Thyroid gland (tissue), 4 donors: ENCODE results near the gene NFATC2IP. TPM values are rescaled to one million over a fixed set of nuclear protein-coding genes. Genes with fewer than 3 reads are reported as not detected.

ENCODE experiments used
- DNase-seq, 2 donors: peaks; one replicate each; pipeline ENCODE4 v3.0.0-alpha.2; 2019
- H3K27ac ChIP-seq, 3 donors: fragments of 200-600 bp; sonication (generic); 1 replicate in 2 of 3; 2 replicates in 1 of 3; pipeline ENCODE4 v1.5.1; 2016 to 2019; ENCODE audit warnings: mild to moderate bottlenecking in 1 of 3, moderate library complexity in 1 of 3
- H3K27me3 ChIP-seq: fragments of 200-600 bp; sonication (generic); one replicate; pipeline ENCODE4 v1.5.1; 2019
- H3K36me3 ChIP-seq, 2 donors: fragments of 200-600 bp; sonication (generic); one replicate each; pipeline ENCODE4 v1.5.1; 2016 to 2019
- H3K4me1 ChIP-seq, 2 donors: fragments of 200-600 bp; sonication (generic); one replicate each; pipeline ENCODE4 v1.5.1; 2017 to 2019
- H3K4me3 ChIP-seq, 3 donors: fragments of 200-600 bp; sonication (generic); replicated peaks in 1 of 3; 1 replicate in 2 of 3; 2 replicates in 1 of 3; pipeline ENCODE4 v1.5.1; 2016; ENCODE audit warnings: mild to moderate bottlenecking in 1 of 3
- H3K9me3 ChIP-seq: fragments of 200-600 bp; sonication (generic); one replicate; pipeline ENCODE4 v1.5.1; 2017
- CTCF ChIP-seq, 6 experiments: fragments of 200-600 bp in 3 of 6; fragments of 450-650 bp in 3 of 6; sonication (generic) in 3 of 6; IDR thresholded peaks; one replicate each; pipeline ENCODE4 v1.5.1; 2016 to 2019; ENCODE audit warnings: antibody characterized with exemption in 6 of 6, mild to moderate bottlenecking in 2 of 6, inconsistent platforms in 1 of 6, moderate library complexity in 1 of 6
- POLR2A ChIP-seq, 2 donors: fragments of 450-650 bp; IDR thresholded peaks; one replicate each; pipeline ENCODE4 v1.6.1; 2017; ENCODE audit warnings: antibody characterized with exemption in 2 of 2, mild to moderate bottlenecking in 2 of 2, moderate library complexity in 1 of 2
- WGBS, 2 donors: methylation state at CpG; one replicate each; pipeline ENCODE4 v1.1.5; 2017; 5-methylcytosine and 5-hydroxymethylcytosine counted together
- intact Hi-C: fragments of 100-400 bp; cut with DNase I; formaldehyde crosslinking; loops from one replicate; pipeline ENCODE4 v1.15.1; 2023
- total RNA-seq, 4 donors: library from RNA; depleted of rRNA; stranded (reverse); fragments of >200 nt; gene quantifications; one replicate each; pipeline ENCODE4 v1.2.3, GENCODE V29; 2016

Gene NFATC2IP
- total RNA-seq, 4 donors from 2014 or later, result 20.5 to 33.6 (median 28.2) TPM

- WGBS, 2 donors, result 71 to 83% methylated on average over 1 of the region's 1 CpG
Observed at GRCh38 chr16:28927815-28928214, 22.9 kb upstream of the NFATC2IP start.

DNA sequence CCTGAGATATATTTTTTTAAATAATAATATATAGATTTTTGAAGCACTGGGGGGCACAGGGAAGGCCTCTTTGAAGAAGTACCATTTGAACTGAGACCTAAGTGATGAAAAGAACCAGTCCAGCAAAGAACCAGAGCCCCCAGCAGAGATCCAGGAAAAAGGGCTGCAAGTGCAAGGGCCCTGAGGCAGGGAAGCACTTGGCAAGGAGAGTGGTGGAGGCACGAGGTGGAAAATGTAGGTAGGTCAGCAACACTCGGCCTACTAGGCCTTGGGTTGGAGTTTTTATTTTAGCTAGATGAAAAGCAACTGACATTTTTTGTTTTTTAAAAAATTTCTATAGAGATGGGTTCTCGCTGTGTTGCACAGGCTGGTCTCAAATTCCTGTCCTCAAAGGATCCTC is 20.5 kb upstream of the NFATC2IP start:
- no peak for DNase-seq
- H3K27ac ChIP-seq, result no peak overlapping the region
- intact Hi-C loops, result no loop called here
- no peaks in the 10 kb centered on the region for H3K27me3 ChIP-seq
- 86 to 91% methylated on average over 3 of the region's 3 CpGs for WGBS, 2 donors
- no peak for TF ChIP-seq POLR2A (IDR thresholded peaks at IDR 0.05)
- no peak for TF ChIP-seq CTCF (IDR thresholded peaks at IDR 0.05)
- H3K4me1 ChIP-seq, result no peaks in the 10 kb centered on the region
- H3K9me3 ChIP-seq, result no peaks in the 10 kb centered on the region
- no peaks in the 10 kb centered on the region for H3K36me3 ChIP-seq
- no peak overlapping the region for H3K4me3 ChIP-seq

More at GRCh38 chr16:28927815-28928214, 22.9 kb upstream of the NFATC2IP start:
- peaks cover 8 to 11% of the 10 kb centered on the region in 2 donors for H3K4me1 ChIP-seq
- no peak overlapping the region for H3K27ac ChIP-seq
- no peak for DNase-seq
- no peaks in the 10 kb centered on the region for H3K9me3 ChIP-seq
- TF ChIP-seq POLR2A (IDR thresholded peaks at IDR 0.05) (no peak), CTCF (IDR thresholded peaks at IDR 0.05) (no peak)
- no peak overlapping the region for H3K4me3 ChIP-seq
- intact Hi-C loops, result loop anchor here (5.0 kb wide), 1 partner anchor 51 kb away; the partner anchor contains the start of gene ATP2A1
- no peaks in the 10 kb centered on the region for H3K27me3 ChIP-seq
- H3K36me3 ChIP-seq, result no peaks in the 10 kb centered on the region

- intact Hi-C loops, result no loop called here
- Histone ChIP-seq H3K4me3 (no peak overlapping the region), H3K27me3 (no peaks in the 10 kb centered on the region), H3K4me1 (no peaks in the 10 kb centered on the region), H3K36me3 (no peaks in the 10 kb centered on the region), H3K27ac (no peak overlapping the region), H3K9me3 (no peaks in the 10 kb centered on the region)
- WGBS, 2 donors, result 80% methylated on average over 3 of the region's 3 CpGs
- no peak for DNase-seq
- TF ChIP-seq CTCF (IDR thresholded peaks at IDR 0.05) (no peak), POLR2A (IDR thresholded peaks at IDR 0.05) (no peak)
Observed at GRCh38 chr16:28930652-28931051, 20.1 kb upstream of the NFATC2IP start.

- no peak within 1 kb of the TSS for H3K4me3 ChIP-seq
- H3K27me3 ChIP-seq, result no peaks in the 10 kb centered on the region
- no peaks in the 10 kb centered on the region for H3K9me3 ChIP-seq
- no peak for DNase-seq
- WGBS, 2 donors, result 86% methylated on average over 7 to 10 of the region's 10 CpGs
- H3K36me3 ChIP-seq, result no peaks in the 10 kb centered on the region
- no peak within 1 kb of the TSS for H3K27ac ChIP-seq
- no peak for TF ChIP-seq CTCF (IDR thresholded peaks at IDR 0.05)
- TF ChIP-seq POLR2A (IDR thresholded peaks at IDR 0.05), result no peak
- intact Hi-C loops, result no loop called here
- H3K4me1 ChIP-seq, result no peaks in the 10 kb centered on the region
Observed at GRCh38 chr16:28931801-28932225, 18.9 kb upstream of the NFATC2IP start, which contains the start of gene CD19. Gene CD19, plus strand, starts transcription at chr16:28931971. Its CDS starts 30 bp downstream, at chr16:28932001.

DNA sequence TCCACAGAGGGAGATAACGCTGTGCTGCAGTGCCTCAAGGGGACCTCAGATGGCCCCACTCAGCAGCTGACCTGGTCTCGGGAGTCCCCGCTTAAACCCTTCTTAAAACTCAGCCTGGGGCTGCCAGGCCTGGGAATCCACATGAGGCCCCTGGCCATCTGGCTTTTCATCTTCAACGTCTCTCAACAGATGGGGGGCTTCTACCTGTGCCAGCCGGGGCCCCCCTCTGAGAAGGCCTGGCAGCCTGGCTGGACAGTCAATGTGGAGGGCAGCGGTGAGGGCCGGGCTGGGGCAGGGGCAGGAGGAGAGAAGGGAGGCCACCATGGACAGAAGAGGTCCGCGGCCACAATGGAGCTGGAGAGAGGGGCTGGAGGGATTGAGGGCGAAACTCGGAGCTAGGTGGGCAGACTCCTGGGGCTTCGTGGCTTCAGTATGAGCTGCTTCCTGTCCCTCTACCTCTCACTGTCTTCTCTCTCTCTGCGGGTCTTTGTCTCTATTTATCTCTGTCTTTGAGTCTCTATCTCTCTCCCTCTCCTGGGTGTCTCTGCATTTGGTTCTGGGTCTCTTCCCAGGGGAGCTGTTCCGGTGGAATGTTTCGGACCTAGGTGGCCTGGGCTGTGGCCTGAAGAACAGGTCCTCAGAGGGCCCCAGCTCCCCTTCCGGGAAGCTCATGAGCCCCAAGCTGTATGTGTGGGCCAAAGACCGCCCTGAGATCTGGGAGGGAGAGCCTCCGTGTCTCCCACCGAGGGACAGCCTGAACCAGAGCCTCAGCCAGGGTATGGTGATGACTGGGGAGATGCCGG is 18.2 kb upstream of the NFATC2IP start:
- no peaks in the 10 kb centered on the region for H3K27me3 ChIP-seq
- no peak overlapping the region for H3K4me3 ChIP-seq
- intact Hi-C loops, result no loop called here
- H3K36me3 ChIP-seq, result no peaks in the 10 kb centered on the region
- no peak for TF ChIP-seq POLR2A (IDR thresholded peaks at IDR 0.05)
- no peak for TF ChIP-seq CTCF (IDR thresholded peaks at IDR 0.05)
- WGBS, 2 donors, result 83 to 85% methylated on average over 20 of the region's 20 CpGs
- DNase-seq, result no peak
- no peaks in the 10 kb centered on the region for H3K4me1 ChIP-seq
- H3K9me3 ChIP-seq, result no peaks in the 10 kb centered on the region
- no peak overlapping the region for H3K27ac ChIP-seq
